K562 (cell line): ENCODE measurements around the gene MLN.

Experiments used
- ARID3B ChIP-seq: fragments of 250-450 bp; sonication (Bioruptor Pico); IDR thresholded peaks from 2 replicates; pipeline ENCODE4 v1.4.0; 2020; ENCODE audit warnings: borderline replicate concordance
- DEAF1 ChIP-seq: fragments of 450-650 bp; formaldehyde crosslinking; IDR thresholded peaks from 2 replicates; pipeline ENCODE4 v1.4.0; 2020; ENCODE audit warnings: mild to moderate bottlenecking, moderate library complexity
- DMBX1 ChIP-seq: fragments of 250-450 bp; sonication (Bioruptor Pico); IDR thresholded peaks from 2 replicates; pipeline ENCODE4 v1.8.0; 2022; ENCODE audit warnings: inconsistent platforms, mild to moderate bottlenecking, moderate library complexity, borderline replicate concordance
- GATA2 ChIP-seq: sonication (generic); formaldehyde crosslinking; IDR thresholded peaks from 2 replicates; pipeline ENCODE4 v1.4.0; 2020; ENCODE audit warnings: mild to moderate bottlenecking, missing genetic modification reagents
- MAFK ChIP-seq: IDR thresholded peaks from 2 replicates; pipeline ENCODE4 v1.6.1; 2011; ENCODE audit warnings: low read length, improper control_type of control experiment
- MITF ChIP-seq: IDR thresholded peaks from 2 replicates; pipeline ENCODE4 v1.6.1; 2014; ENCODE audit warnings: antibody characterized with exemption
- MLLT1 ChIP-seq, 2 experiments: fragments of 450-650 bp; IDR thresholded peaks; 2 replicates each; pipeline ENCODE4 v1.6.1; 2016
- RBM39 ChIP-seq: fragments of 200-400 bp; formaldehyde crosslinking; optimal IDR thresholded peaks from 2 replicates; pipeline ENCODE3; 2018; ENCODE audit warnings: low read depth, low read length
- RFX5 ChIP-seq: IDR thresholded peaks from 2 replicates; pipeline ENCODE4 v1.6.1; 2011; ENCODE audit warnings: low read depth, mild to moderate bottlenecking, improper control_type of control experiment, low read length
- TF ChIP-seq, protein P1 (sequence below), 2 experiments: fragments of 450-650 bp in 1 of 2; sonication (generic) in 1 of 2; formaldehyde crosslinking in 1 of 2; IDR thresholded peaks in 1 of 2; conservative IDR thresholded peaks in 1 of 2; 2 replicates each; pipeline versions ENCODE4 v1.6.1 to v1.8.1; 2016 to 2023; ENCODE audit warnings: mild to moderate bottlenecking in 2 of 2, moderate library complexity in 2 of 2, inconsistent platforms in 1 of 2, missing genetic modification reagents in 1 of 2
- TF ChIP-seq, protein P2 (sequence below): sonication (generic); formaldehyde crosslinking; IDR thresholded peaks from 2 replicates; pipeline ENCODE4 v1.8.0; 2022; ENCODE audit warnings: mild to moderate bottlenecking, missing genetic modification reagents
- TF ChIP-seq, protein P3 (sequence below), 3 experiments: IDR thresholded peaks in 2 of 3; conservative IDR thresholded peaks in 1 of 3; 2 replicates each; pipeline ENCODE4 v1.5.1; 2011 to 2012; ENCODE audit warnings: low read length in 3 of 3, mild to moderate bottlenecking in 3 of 3, control low read depth in 2 of 3, improper control_type of control experiment in 1 of 3, inconsistent platforms in 1 of 3, low read depth in 1 of 3, mixed read lengths in 1 of 3, moderate library complexity in 1 of 3; ENCODE audit not compliant: insufficient read depth in 2 of 3

DNA sequence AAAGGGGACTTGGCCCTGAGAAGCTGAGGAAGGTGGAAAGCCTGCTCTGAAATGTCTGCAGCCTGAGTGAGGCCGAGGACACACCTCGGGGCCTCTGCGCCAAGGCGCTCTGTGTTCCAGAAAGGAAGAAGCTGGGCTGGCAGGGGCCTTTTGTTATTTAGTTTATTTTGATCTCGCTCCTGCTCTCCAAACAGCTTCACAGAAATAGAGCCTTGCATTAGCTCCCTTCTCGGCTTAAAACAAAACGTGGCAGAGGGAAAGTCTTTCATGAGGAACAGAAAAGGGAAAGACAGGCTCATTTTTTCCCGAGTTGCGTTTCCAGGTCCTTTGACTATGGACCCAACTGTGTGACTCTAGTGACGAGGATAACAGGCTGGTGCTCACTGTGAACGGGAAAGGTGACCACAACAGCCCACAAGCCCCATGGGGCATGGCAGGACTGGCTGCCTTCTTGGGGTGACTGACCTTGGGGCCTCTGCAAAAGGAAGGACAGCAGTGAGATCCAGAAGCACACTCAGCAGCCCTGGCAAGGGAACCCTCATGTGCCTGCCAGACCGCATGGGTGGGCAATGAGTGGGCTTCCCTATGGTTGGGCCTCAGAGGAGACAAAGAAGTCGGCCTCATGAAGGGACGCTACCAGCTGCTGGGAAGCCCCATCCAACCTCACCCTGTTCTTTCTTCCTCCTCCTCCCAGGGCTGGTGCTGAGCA is 33.5 kb downstream of the MLN start:
- TF ChIP-seq DMBX1 (no peak), MITF (no peak), RBM39 (no peak), ARID3B (CRISPR knock-in tag) (no peak), DEAF1 (CRISPR knock-in tag) (no peak), MLLT1 (IDR thresholded peaks at IDR 0.05) (no peak), MAFK (no peak), GATA2 (CRISPR knock-in tag) (no peak), RFX5 (no peak)
- TF ChIP-seq, protein P1, sequence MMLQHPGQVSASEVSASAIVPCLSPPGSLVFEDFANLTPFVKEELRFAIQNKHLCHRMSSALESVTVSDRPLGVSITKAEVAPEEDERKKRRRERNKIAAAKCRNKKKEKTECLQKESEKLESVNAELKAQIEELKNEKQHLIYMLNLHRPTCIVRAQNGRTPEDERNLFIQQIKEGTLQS (IDR thresholded peaks at IDR 0.05): no peak
- TF ChIP-seq, protein P1 (CRISPR knock-in tag; conservative IDR thresholded peaks at IDR 0.05): no peak
- TF ChIP-seq, protein P2, sequence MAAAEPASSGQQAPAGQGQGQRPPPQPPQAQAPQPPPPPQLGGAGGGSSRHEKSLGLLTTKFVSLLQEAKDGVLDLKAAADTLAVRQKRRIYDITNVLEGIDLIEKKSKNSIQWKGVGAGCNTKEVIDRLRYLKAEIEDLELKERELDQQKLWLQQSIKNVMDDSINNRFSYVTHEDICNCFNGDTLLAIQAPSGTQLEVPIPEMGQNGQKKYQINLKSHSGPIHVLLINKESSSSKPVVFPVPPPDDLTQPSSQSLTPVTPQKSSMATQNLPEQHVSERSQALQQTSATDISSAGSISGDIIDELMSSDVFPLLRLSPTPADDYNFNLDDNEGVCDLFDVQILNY (CRISPR knock-in tag): no peak
- TF ChIP-seq, protein P3, sequence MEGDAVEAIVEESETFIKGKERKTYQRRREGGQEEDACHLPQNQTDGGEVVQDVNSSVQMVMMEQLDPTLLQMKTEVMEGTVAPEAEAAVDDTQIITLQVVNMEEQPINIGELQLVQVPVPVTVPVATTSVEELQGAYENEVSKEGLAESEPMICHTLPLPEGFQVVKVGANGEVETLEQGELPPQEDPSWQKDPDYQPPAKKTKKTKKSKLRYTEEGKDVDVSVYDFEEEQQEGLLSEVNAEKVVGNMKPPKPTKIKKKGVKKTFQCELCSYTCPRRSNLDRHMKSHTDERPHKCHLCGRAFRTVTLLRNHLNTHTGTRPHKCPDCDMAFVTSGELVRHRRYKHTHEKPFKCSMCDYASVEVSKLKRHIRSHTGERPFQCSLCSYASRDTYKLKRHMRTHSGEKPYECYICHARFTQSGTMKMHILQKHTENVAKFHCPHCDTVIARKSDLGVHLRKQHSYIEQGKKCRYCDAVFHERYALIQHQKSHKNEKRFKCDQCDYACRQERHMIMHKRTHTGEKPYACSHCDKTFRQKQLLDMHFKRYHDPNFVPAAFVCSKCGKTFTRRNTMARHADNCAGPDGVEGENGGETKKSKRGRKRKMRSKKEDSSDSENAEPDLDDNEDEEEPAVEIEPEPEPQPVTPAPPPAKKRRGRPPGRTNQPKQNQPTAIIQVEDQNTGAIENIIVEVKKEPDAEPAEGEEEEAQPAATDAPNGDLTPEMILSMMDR (IDR thresholded peaks at IDR 0.05 in 2 of 3, conservative IDR thresholded peaks at IDR 0.05 in 1 of 3; ENCODE audit: insufficient read depth in 2 of 3, low read depth in 1 of 3, low read length in 3 of 3): no peak
